Fibroblast of mammary gland (primary cell): ENCODE results near the gene DNAH3.
"Not testable (repeated sequence)": the region's sequence is repeated elsewhere in the genome, so short reads cannot be mapped to it uniquely, and the experiment has no call there.

Experiments used
- DNase-seq: peaks from one replicate; pipeline ENCODE4 v3.0.0-alpha.2; 2010; ENCODE audit warnings: low read depth
- H3K4me3 ChIP-seq: 2 replicates; pipeline ENCODE4 v1.5.1; 2011; ENCODE audit warnings: low read depth, mild to moderate bottlenecking, low read length, moderate library complexity; ENCODE audit not compliant: control insufficient read depth
- TF ChIP-seq, protein P1 (sequence below): conservative IDR thresholded peaks from 2 replicates; pipeline ENCODE4 v1.5.1; 2011; ENCODE audit warnings: low read depth, low read length, inconsistent platforms; ENCODE audit not compliant: control insufficient read depth, insufficient read depth

Gene DNAH3

DNA sequence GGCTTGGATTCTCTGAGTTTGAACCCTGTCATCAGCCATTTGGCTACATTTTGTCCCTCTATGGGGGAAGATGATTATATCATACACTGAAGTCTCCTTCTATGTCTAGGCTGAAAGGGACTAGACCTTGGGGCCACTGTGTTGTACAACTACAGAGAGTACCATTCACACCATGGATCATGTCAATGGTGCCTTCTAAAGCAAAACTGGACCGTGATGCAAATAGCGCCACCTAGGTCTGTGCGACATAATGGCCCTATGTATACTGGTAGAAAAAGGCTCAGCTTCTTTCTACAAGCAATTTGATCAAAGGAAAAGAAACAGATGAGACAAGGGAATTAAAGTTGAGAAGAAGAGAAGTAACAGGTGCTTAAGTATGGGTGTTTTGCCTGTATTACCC is 149.4 kb downstream of the DNAH3 start:
- TF ChIP-seq, protein P1, sequence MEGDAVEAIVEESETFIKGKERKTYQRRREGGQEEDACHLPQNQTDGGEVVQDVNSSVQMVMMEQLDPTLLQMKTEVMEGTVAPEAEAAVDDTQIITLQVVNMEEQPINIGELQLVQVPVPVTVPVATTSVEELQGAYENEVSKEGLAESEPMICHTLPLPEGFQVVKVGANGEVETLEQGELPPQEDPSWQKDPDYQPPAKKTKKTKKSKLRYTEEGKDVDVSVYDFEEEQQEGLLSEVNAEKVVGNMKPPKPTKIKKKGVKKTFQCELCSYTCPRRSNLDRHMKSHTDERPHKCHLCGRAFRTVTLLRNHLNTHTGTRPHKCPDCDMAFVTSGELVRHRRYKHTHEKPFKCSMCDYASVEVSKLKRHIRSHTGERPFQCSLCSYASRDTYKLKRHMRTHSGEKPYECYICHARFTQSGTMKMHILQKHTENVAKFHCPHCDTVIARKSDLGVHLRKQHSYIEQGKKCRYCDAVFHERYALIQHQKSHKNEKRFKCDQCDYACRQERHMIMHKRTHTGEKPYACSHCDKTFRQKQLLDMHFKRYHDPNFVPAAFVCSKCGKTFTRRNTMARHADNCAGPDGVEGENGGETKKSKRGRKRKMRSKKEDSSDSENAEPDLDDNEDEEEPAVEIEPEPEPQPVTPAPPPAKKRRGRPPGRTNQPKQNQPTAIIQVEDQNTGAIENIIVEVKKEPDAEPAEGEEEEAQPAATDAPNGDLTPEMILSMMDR: peak; percentile 55
- H3K4me3 ChIP-seq: no peak overlapping the region
- peak; percentile 45 for DNase-seq

DNA sequence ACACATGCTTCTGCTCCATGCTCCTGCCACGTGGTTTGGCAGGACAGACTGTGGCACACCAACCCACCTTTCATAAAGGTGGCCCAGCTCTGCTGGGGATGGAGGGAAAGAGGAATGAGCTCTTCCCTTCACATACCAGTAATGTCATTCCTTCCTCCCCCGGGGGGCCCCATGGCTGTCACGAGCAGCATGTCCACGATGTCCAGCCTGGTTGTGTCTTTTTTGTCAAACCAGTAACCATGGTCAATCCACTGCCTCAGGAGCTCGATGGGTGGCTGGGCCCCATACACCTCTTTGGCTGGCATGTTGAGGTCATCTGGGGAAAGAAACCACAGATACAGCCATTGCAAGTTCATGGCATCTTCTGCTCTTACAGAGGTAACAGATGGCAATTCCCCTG is 153.5 kb downstream of the DNAH3 start:
- TF ChIP-seq, protein P1: no peak
- no peak for DNase-seq
- no peak overlapping the region for H3K4me3 ChIP-seq

DNA sequence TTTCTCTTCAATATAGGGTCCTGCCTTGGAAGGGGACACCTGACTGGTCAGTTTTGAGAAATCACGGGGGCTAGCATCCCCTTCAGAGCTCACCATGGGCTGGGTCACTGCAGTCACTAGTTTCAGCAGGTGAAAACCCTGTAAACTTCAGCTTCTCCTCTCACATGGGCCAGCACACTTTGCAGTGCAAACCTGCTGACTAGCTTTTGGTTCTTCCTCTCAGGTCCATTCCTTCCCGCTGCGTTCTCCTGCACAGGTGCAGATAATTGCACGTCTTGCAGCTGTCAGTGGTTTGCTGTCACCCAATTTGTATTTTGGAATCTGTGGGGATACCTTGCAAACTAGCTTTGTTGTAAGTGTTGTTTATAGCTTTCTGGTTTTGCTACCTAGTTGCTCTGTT is 154.9 kb downstream of the DNAH3 start:
- TF ChIP-seq, protein P1: no peak
- no peak overlapping the region for H3K4me3 ChIP-seq
- no peak for DNase-seq

DNA sequence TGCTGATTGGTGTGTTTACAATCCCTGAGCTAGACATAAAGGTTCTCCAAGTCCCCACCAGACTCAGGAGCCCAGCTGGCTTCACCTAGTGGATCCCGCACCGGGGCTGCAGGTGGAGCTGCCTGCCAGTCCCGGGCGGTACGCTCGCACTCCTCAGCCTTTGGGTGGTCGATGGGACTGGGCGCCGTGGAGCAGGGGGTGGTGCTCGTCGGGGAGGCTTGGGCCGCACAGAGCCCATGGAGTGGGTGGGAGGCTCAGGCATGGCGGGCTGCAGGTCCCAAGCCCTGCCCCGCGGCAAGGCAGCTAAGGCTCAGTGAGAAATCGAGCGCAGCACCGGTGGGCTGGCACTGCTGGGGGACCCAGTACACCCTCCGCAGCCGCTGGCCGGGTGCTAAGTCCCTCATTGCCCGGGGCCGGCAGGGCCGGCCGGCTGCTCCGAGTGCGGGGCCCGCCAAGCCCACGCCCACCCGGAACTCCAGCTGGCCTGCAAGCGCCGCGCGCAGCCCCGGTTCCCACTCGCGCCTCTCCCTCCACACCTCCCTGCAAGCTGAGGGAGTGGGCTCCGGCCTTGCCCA is 161.1 kb downstream of the DNAH3 start:
- H3K4me3 ChIP-seq: not testable (repeated sequence)

DNA sequence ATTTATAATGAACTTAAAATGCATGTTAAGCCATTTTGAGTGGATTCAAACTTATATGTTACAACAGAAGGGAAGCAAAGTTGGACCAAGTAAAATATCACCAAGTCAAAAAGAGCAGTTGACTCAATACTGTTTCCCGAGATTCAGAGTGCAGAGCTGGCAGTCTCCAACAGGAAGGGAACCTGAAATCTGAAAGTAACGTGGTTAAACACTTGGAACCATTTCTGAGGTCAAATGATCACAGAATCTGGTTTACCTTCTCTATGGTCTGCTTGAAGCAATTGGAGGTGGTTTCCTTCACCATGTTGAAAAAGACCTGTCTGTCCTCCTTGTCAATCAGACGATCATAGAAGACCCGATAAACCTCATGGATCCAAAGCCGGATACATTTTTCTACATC is 163.6 kb downstream of the DNAH3 start:
- TF ChIP-seq, protein P1: no peak

More for the DNA sequence above, 161.1 kb downstream of the DNAH3 start:
- not testable (repeated sequence) for DNase-seq

DNA sequence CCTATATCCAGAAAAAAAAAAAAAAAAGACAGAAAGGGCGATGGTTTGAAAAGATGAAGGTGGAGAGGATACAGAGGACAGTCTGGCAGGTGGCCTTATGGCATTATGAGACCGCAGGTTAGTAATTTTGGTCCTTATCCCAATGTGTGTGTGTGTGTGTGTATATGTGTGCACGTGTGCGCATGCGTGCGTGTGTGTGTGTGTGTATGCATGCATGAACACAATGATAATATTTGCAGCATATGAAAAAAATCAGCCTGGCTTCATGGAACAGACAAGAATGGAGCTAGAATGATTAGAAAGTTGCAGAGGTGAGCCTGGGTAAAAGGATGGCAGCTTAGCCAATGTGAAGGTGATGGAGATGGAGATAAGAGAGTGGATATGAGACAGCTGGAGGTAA is 166.6 kb downstream of the DNAH3 start:
- no peak for DNase-seq
- H3K4me3 ChIP-seq: no peak overlapping the region
- TF ChIP-seq, protein P1: no peak

More for the DNA sequence above, 163.6 kb downstream of the DNAH3 start:
- no peak overlapping the region for H3K4me3 ChIP-seq
- DNase-seq: no peak

DNA sequence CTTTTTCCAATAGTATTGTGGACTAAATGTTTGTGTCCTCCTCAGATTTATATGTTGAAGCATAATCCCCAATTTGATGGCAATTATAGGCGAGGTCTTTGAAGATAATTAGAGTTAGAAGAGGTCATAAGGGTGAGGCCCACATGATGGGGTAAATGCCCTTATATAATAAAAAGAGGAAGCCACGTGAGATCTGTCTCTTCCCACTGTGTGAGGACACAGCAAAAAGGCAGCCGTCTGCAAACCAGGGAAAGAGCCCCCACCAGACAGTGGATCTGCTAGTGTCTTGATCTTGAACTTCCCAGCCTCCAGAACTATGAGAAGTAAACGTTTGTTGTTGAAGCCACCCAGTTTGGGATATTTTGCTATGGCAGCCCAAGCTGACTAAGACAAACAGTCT is 174.1 kb downstream of the DNAH3 start:
- TF ChIP-seq, protein P1: no peak
- no peak overlapping the region for H3K4me3 ChIP-seq
- no peak for DNase-seq

DNA sequence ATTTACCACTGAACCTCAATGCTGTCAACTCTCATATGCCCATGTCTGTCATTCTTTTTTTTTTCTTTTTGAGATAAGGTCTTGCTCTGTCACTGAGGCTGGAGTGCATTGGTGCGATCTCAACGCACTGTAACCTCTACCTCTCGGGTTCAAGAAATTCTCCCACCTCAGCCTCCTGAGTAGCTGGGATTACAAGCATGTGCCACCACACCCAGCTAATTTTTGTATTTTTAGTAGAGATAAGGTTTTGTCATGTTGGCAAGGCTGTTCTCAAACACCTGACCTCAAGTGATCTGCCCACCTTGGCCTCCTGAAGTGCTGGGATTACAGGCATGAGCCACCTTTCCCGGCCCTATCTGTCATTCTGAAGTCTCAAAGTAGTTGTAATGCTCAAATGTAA is 177.4 kb downstream of the DNAH3 start:
- not testable (repeated sequence) for H3K4me3 ChIP-seq, DNase-seq
